Measurements from ENCODE around the gene GSTM3. TPM values are rescaled to one million over a fixed set of nuclear protein-coding genes. Genes with fewer than 3 reads are reported as not detected.

The GSTM3 gene
- total RNA-seq, 4 donors from 2014 or later, result 16.3 to 72.6 (median 32.4) TPM

- Histone ChIP-seq H3K27ac (peak overlapping the region; percentile 58 to 71 (median 68)), H3K9me3 (no peaks in the 10 kb centered on the region), H3K36me3 (peaks cover 0 to 8% (median 0%) of the 10 kb centered on the region in 3 donors), H3K4me3 (peak overlapping the region; percentile 54 to 68 (median 58)), H3K27me3 (no peaks in the 10 kb centered on the region), H3K4me1 (no peaks in the 10 kb centered on the region)
- peak; percentile 80 to 93 for TF ChIP-seq POLR2A (IDR thresholded peaks at IDR 0.05)
- no peak for TF ChIP-seq CTCF (IDR thresholded peaks at IDR 0.05)
- DNase-seq, result peak; percentile 72 to 90 (median 87)
Measured at GRCh38 chr1:109739738-109740614, 862 bp downstream of the GSTM3 start.

- Histone ChIP-seq H3K27ac (no peak overlapping the region), H3K36me3 (peaks cover 0 to 8% (median 0%) of the 10 kb centered on the region in 3 donors), H3K4me3 (no peak overlapping the region), H3K4me1 (no peaks in the 10 kb centered on the region), H3K27me3 (no peaks in the 10 kb centered on the region), H3K9me3 (no peaks in the 10 kb centered on the region)
- DNase-seq, result no peak
- TF ChIP-seq CTCF (IDR thresholded peaks at IDR 0.05), result no peak
- no peak for TF ChIP-seq POLR2A (IDR thresholded peaks at IDR 0.05)
Measured at GRCh38 chr1:109733236-109733870, 7.5 kb downstream of the GSTM3 start.

- Histone ChIP-seq H3K9me3 (no peaks in the 10 kb centered on the region), H3K36me3 (peaks cover 0 to 8% (median 0%) of the 10 kb centered on the region in 3 donors), H3K4me3 (no peak overlapping the region), H3K4me1 (no peaks in the 10 kb centered on the region), H3K27ac (no peak overlapping the region), H3K27me3 (no peaks in the 10 kb centered on the region)
- TF ChIP-seq POLR2A (IDR thresholded peaks at IDR 0.05) (no peak), CTCF (IDR thresholded peaks at IDR 0.05) (no peak)
- no peak for DNase-seq
Measured at GRCh38 chr1:109732390-109732881, 8.4 kb downstream of the GSTM3 start.

GRCh38 chr1:109730666-109731065 is 10.2 kb downstream of the GSTM3 start:
- Histone ChIP-seq H3K36me3 (no peaks in the 10 kb centered on the region), H3K4me1 (no peaks in the 10 kb centered on the region), H3K27ac (no peak overlapping the region), H3K9me3 (no peaks in the 10 kb centered on the region), H3K4me3 (no peak overlapping the region), H3K27me3 (no peaks in the 10 kb centered on the region)
- no peak for DNase-seq
- TF ChIP-seq POLR2A (IDR thresholded peaks at IDR 0.05) (no peak), CTCF (IDR thresholded peaks at IDR 0.05) (no peak)

- TF ChIP-seq POLR2A (IDR thresholded peaks at IDR 0.05) (no peak), CTCF (IDR thresholded peaks at IDR 0.05) (no peak)
- no peak overlapping the region for H3K4me3 ChIP-seq
- H3K36me3 ChIP-seq, result no peaks in the 10 kb centered on the region
- H3K9me3 ChIP-seq, result no peaks in the 10 kb centered on the region
- no peaks in the 10 kb centered on the region for H3K4me1 ChIP-seq
- DNase-seq, result no peak
- no peak overlapping the region for H3K27ac ChIP-seq
- H3K27me3 ChIP-seq, result no peaks in the 10 kb centered on the region
Measured at GRCh38 chr1:109728870-109729269, 12.0 kb downstream of the GSTM3 start.
